Activated T-helper 2 cell treated with anti-CD3 and anti-CD28 coated beads, Interferon-gamma antibody, Interleukin-2, Interleukin-4, amounts not matched to agents 10 μg/mL and 5 μg/mL and 100 μg/mL, durations not matched to agents 14 hours and 24 hours and 36 hours (primary cell): ENCODE data around the gene SIRT1. TPM values are rescaled to one million over a fixed set of nuclear protein-coding genes. Genes with fewer than 3 reads are reported as not detected.
A peak's percentile ranks its signal among the peaks of the same experiment; 100 is the strongest.
"Not testable (repeated sequence)": the region's sequence is repeated elsewhere in the genome, so short reads cannot be mapped to it uniquely, and the experiment has no call there.

Source experiments
- DNase-seq: peaks from one replicate; pipeline ENCODE4 v3.0.0; 2021; ENCODE audit warnings: low spot score
- H3K27ac Mint-ChIP-seq: one replicate; pipeline ENCODE4 v1.8.0; 2021; ENCODE audit warnings: mixed read lengths
- H3K27me3 Mint-ChIP-seq: one replicate; pipeline ENCODE4 v1.8.0; 2021; ENCODE audit warnings: low read depth, mixed read lengths
- H3K36me3 Mint-ChIP-seq: one replicate; pipeline ENCODE4 v1.8.0; 2021; ENCODE audit warnings: low read depth, mixed read lengths
- H3K4me1 Mint-ChIP-seq: one replicate; pipeline ENCODE4 v1.8.0; 2021; ENCODE audit warnings: low read depth, mixed read lengths
- H3K4me3 Mint-ChIP-seq: one replicate; pipeline ENCODE4 v1.8.0; 2021; ENCODE audit warnings: low read depth, mild to moderate bottlenecking, moderate library complexity, mixed read lengths
- H3K9me3 Mint-ChIP-seq: one replicate; pipeline ENCODE4 v1.8.0; 2021; ENCODE audit warnings: mixed read lengths
- intact Hi-C: fragments of 100-400 bp; cut with micrococcal nuclease; formaldehyde crosslinking; loops from one replicate; pipeline ENCODE4 v1.15.1; 2023
- total RNA-seq: library from RNA; stranded (reverse); gene quantifications from 2 replicates; pipeline ENCODE4 v1.2.3, GENCODE V29; 2022

The SIRT1 gene
- 25.3 and 25.6 TPM in 2 replicates for total RNA-seq

- Mint-ChIP-seq H3K4me3 (peak within 1 kb of the TSS; percentile 91), H3K27ac (peak within 1 kb of the TSS; percentile 97), H3K4me1 (peaks cover 19% of the 10 kb centered on the region), H3K27me3 (peaks cover 2% of the 10 kb centered on the region), H3K36me3 (peaks cover 29% of the 10 kb centered on the region), H3K9me3 (no peaks in the 10 kb centered on the region)
- peak; percentile 93 for DNase-seq
- intact Hi-C loops: loop anchor here (1.0 to 2.0 kb wide), 5 partner anchors 35 to 446 kb away; partner anchors contain the start of gene HERC4
Measured at GRCh38 chr10:67884313-67884841, at the start of gene SIRT1. Gene SIRT1, plus strand, starts transcription at chr10:67884656. Its CDS starts 66 bp downstream, at chr10:67884722.

- H3K27me3 Mint-ChIP-seq, intact Hi-C loops, H3K9me3 Mint-ChIP-seq, DNase-seq, H3K4me1 Mint-ChIP-seq, H3K36me3 Mint-ChIP-seq: not testable (repeated sequence)
- H3K4me3 Mint-ChIP-seq: peak overlapping the region; percentile 71
- H3K27ac Mint-ChIP-seq: peak overlapping the region; percentile 6
Measured at GRCh38 chr10:67835541-67836394, 48.7 kb upstream of the SIRT1 start.

- Mint-ChIP-seq H3K4me3 (no peak overlapping the region), H3K9me3 (peaks cover 4% of the 10 kb centered on the region), H3K27me3 (no peaks in the 10 kb centered on the region), H3K36me3 (no peaks in the 10 kb centered on the region), H3K4me1 (peaks cover 10% of the 10 kb centered on the region), H3K27ac (no peak overlapping the region)
- intact Hi-C loops: no loop called here
- no peak for DNase-seq
Measured at GRCh38 chr10:67836488-67836887, 48.0 kb upstream of the SIRT1 start.

GRCh38 chr10:67836972-67837371 lies 47.5 kb upstream of the SIRT1 start:
- no peak for DNase-seq
- Mint-ChIP-seq H3K4me1 (peaks cover 10% of the 10 kb centered on the region), H3K27ac (no peak overlapping the region), H3K4me3 (no peak overlapping the region), H3K9me3 (peaks cover 4% of the 10 kb centered on the region), H3K36me3 (no peaks in the 10 kb centered on the region), H3K27me3 (no peaks in the 10 kb centered on the region)
- intact Hi-C loops: no loop called here

GRCh38 chr10:67837541-67838314 lies 46.7 kb upstream of the SIRT1 start, which contains the start of gene DNAJC12:
Gene DNAJC12, minus strand, starts transcription at chr10:67838188. Its CDS starts 177 bp downstream, at chr10:67838011.
- H3K27me3 Mint-ChIP-seq: no peaks in the 10 kb centered on the region
- H3K4me3 Mint-ChIP-seq: peak within 1 kb of the TSS; percentile 71
- DNase-seq: no peak
- peak within 1 kb of the TSS; percentile 35 for H3K27ac Mint-ChIP-seq
- peaks cover 10% of the 10 kb centered on the region for H3K4me1 Mint-ChIP-seq
- intact Hi-C loops: no loop called here
- H3K36me3 Mint-ChIP-seq: no peaks in the 10 kb centered on the region
- H3K9me3 Mint-ChIP-seq: peaks cover 4% of the 10 kb centered on the region

- intact Hi-C loops, H3K36me3 Mint-ChIP-seq, H3K9me3 Mint-ChIP-seq, DNase-seq, H3K27me3 Mint-ChIP-seq, H3K4me1 Mint-ChIP-seq, H3K27ac Mint-ChIP-seq, H3K4me3 Mint-ChIP-seq: not testable (repeated sequence)
Measured at GRCh38 chr10:67839511-67839910, 44.9 kb upstream of the SIRT1 start.

- intact Hi-C loops: no loop called here
- H3K27ac Mint-ChIP-seq: no peak overlapping the region
- H3K36me3 Mint-ChIP-seq: no peaks in the 10 kb centered on the region
- peaks cover 10% of the 10 kb centered on the region for H3K4me1 Mint-ChIP-seq
- no peak overlapping the region for H3K4me3 Mint-ChIP-seq
- no peaks in the 10 kb centered on the region for H3K27me3 Mint-ChIP-seq
- DNase-seq: no peak
- peaks cover 4% of the 10 kb centered on the region for H3K9me3 Mint-ChIP-seq
Measured at GRCh38 chr10:67839951-67840350, 44.5 kb upstream of the SIRT1 start.

GRCh38 chr10:67841737-67842136 lies 42.7 kb upstream of the SIRT1 start:
- H3K36me3 Mint-ChIP-seq: no peaks in the 10 kb centered on the region
- DNase-seq: no peak
- H3K4me1 Mint-ChIP-seq: peaks cover 7% of the 10 kb centered on the region
- intact Hi-C loops: no loop called here
- H3K27ac Mint-ChIP-seq: no peak overlapping the region
- no peak overlapping the region for H3K4me3 Mint-ChIP-seq
- no peaks in the 10 kb centered on the region for H3K27me3 Mint-ChIP-seq
- H3K9me3 Mint-ChIP-seq: peaks cover 4% of the 10 kb centered on the region

GRCh38 chr10:67843284-67843683 lies 41.2 kb upstream of the SIRT1 start:
- intact Hi-C loops: no loop called here
- Mint-ChIP-seq H3K4me3 (no peak overlapping the region), H3K27me3 (no peaks in the 10 kb centered on the region), H3K4me1 (no peaks in the 10 kb centered on the region), H3K36me3 (no peaks in the 10 kb centered on the region), H3K27ac (no peak overlapping the region), H3K9me3 (peaks cover 4% of the 10 kb centered on the region)
- DNase-seq: no peak

- no peaks in the 10 kb centered on the region for H3K9me3 Mint-ChIP-seq
- H3K27ac Mint-ChIP-seq: peak overlapping the region; percentile 94
- intact Hi-C loops: loop anchor here (1.0 to 2.0 kb wide), 4 partner anchors 35 to 226 kb away; partner anchors contain the start of genes HERC4 and SIRT1
- no peaks in the 10 kb centered on the region for H3K36me3 Mint-ChIP-seq
- peak overlapping the region; percentile 92 for H3K4me3 Mint-ChIP-seq
- peak; percentile 90 for DNase-seq
- H3K27me3 Mint-ChIP-seq: no peaks in the 10 kb centered on the region
- peaks cover 8% of the 10 kb centered on the region for H3K4me1 Mint-ChIP-seq
Measured at GRCh38 chr10:67849331-67850011, 35.0 kb upstream of the SIRT1 start.

GRCh38 chr10:67851186-67851585 lies 33.3 kb upstream of the SIRT1 start:
- no peak for DNase-seq
- no peaks in the 10 kb centered on the region for H3K27me3 Mint-ChIP-seq
- peaks cover 12% of the 10 kb centered on the region for H3K4me1 Mint-ChIP-seq
- no peaks in the 10 kb centered on the region for H3K36me3 Mint-ChIP-seq
- H3K9me3 Mint-ChIP-seq: no peaks in the 10 kb centered on the region
- peak overlapping the region; percentile 28 for H3K27ac Mint-ChIP-seq
- intact Hi-C loops: no loop called here
- H3K4me3 Mint-ChIP-seq: peak overlapping the region; percentile 23

GRCh38 chr10:67852761-67853160 lies 31.7 kb upstream of the SIRT1 start:
- Mint-ChIP-seq H3K27ac (no peak overlapping the region), H3K27me3 (no peaks in the 10 kb centered on the region), H3K4me1 (peaks cover 12% of the 10 kb centered on the region), H3K9me3 (no peaks in the 10 kb centered on the region), H3K36me3 (no peaks in the 10 kb centered on the region), H3K4me3 (no peak overlapping the region)
- no peak for DNase-seq
- intact Hi-C loops: no loop called here
